ENCODE measurements around the gene BCL6. TPM values are rescaled to one million over a fixed set of nuclear protein-coding genes. Genes with fewer than 3 reads are reported as not detected.
A peak's percentile ranks its signal among the peaks of the same experiment; 100 is the strongest.

BCL6 gene
- polyA plus RNA-seq, 3 donors = 33.2 to 349 (median 34.9) TPM

DNA sequence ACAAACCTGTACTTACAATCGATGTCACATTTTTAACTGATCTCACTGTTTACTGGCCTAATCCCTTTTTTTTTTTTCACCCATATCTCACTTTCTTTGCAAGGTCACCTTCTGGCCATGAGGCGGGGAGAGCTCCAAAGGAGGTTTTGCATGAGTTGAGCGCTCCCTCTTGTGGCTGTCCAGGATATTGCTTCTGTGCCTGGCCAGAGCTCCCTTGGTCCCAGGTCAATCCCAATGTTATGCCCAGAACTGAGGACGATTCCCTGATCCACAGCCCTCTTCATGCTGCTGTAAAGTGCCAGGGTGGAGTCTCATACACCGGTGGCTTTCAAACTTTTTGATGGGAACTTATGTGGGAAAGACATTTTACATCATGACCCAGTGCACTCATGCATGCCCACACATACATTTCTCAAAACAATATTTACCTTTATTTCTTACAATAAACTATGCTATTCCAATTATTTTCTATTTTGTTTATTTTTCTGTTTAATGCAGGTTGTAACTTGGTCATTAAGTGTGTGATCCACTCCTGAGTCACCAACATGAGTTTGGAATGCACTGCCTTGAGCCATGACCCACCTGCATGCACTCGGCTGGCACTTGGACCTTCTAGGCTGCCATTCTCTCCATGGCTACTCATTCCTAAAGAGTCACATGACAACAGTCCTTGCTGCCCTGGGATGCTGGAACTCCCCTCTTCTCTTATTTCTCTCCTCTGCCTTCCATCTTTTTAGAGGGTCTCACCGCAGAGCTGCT is 65.5 kb downstream of the BCL6 start:
- H2AFZ ChIP-seq (ENCODE audit: insufficient read depth, low read depth, low read length, poor library complexity, severe bottlenecking) = no peak overlapping the region
- H3K79me2 ChIP-seq (ENCODE audit: insufficient read depth, low read length) = no peaks in the 10 kb centered on the region
- H3K27me3 ChIP-seq (ENCODE audit: control insufficient read depth in 2 of 2, insufficient read depth in 2 of 2, low read length in 2 of 2) = peaks cover 0 to 9% of the 10 kb centered on the region in 2 donors
- Mint-ChIP-seq H3K4me1 (peaks cover 2% of the 10 kb centered on the region), H3K9me3 (peaks cover 0 to 3% (median 2%) of the 10 kb centered on the region in 7 donors), H3K36me3 (no peaks in the 10 kb centered on the region), H3K4me3 (no peak overlapping the region), H3K27ac (no peak overlapping the region), H3K27me3 (ENCODE audit: low read depth in 3 of 3) (peaks cover 2 to 18% (median 11%) of the 10 kb centered on the region in 3 donors)
- H3K4me3 ChIP-seq (replicated peaks in 1 of 3; ENCODE audit: low read depth in 2 of 3, low read length in 3 of 3) = no peak overlapping the region
- no peak overlapping the region for H3K9ac ChIP-seq (ENCODE audit: insufficient read depth, low read length, poor library complexity, severe bottlenecking)
- TF ChIP-seq, protein P1, sequence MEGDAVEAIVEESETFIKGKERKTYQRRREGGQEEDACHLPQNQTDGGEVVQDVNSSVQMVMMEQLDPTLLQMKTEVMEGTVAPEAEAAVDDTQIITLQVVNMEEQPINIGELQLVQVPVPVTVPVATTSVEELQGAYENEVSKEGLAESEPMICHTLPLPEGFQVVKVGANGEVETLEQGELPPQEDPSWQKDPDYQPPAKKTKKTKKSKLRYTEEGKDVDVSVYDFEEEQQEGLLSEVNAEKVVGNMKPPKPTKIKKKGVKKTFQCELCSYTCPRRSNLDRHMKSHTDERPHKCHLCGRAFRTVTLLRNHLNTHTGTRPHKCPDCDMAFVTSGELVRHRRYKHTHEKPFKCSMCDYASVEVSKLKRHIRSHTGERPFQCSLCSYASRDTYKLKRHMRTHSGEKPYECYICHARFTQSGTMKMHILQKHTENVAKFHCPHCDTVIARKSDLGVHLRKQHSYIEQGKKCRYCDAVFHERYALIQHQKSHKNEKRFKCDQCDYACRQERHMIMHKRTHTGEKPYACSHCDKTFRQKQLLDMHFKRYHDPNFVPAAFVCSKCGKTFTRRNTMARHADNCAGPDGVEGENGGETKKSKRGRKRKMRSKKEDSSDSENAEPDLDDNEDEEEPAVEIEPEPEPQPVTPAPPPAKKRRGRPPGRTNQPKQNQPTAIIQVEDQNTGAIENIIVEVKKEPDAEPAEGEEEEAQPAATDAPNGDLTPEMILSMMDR (IDR thresholded peaks at IDR 0.05) = peak; percentile 94
- H3K36me3 ChIP-seq (replicated peaks in 1 of 2; ENCODE audit: control insufficient read depth in 1 of 2, insufficient read depth in 2 of 2, low read length in 2 of 2) = no peaks in the 10 kb centered on the region
- peak; percentile 36 to 57 (median 52) for DNase-seq
- intact Hi-C loops (cut with micrococcal nuclease) = loop anchor here (2.0 to 5.0 kb wide), 2 partner anchors 58 to 361 kb away; no protein-coding TSS in a partner anchor
- H4K20me1 ChIP-seq (ENCODE audit: insufficient read depth, low read length) = no peaks in the 10 kb centered on the region
- H3K4me1 ChIP-seq (ENCODE audit: control insufficient read depth in 1 of 2, insufficient read depth in 2 of 2, low read length in 2 of 2) = no peaks in the 10 kb centered on the region
- H3K4me2 ChIP-seq (replicated peaks; ENCODE audit: extremely low read depth, low read length, poor library complexity, severe bottlenecking) = no peak overlapping the region
- 22% methylated on average over 4 of the region's 7 CpGs for WGBS (ENCODE audit: insufficient coverage)
- no peak overlapping the region for H3K27ac ChIP-seq (ENCODE audit: low read depth in 1 of 2, low read length in 2 of 2)
- peaks cover under 1 to 1% of the 10 kb centered on the region in 2 donors for H3K9me3 ChIP-seq (replicated peaks in 1 of 2; ENCODE audit: control insufficient read depth in 1 of 2, insufficient read depth in 1 of 2, low read length in 2 of 2)

DNA sequence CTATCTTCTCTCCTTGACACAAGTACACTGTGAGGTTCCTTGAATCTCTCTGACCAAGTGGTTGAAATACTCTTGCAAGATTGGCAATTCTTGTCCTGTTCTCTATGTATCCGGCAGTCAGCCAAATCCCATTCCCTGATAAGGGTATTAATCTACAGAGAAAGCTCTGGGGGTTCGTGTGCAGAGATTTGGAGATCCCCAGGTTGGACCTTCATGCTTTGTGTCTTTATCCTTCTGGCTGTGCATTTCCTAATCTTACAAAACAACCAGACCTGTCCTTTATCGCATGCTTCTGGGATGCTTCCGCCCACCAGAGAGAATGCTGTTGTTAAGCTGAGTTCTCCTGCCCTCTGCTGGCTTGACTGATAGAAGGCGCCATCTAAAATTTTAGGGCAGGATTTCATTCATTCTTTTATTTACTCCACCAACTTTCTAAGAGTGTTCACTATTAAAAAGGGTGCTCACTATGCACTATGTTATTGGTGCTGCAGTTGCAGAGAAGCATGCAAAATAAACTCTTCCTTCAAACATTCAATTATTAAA is 66.5 kb downstream of the BCL6 start:
- Histone ChIP-seq H3K27ac (ENCODE audit: low read depth in 1 of 2, low read length in 2 of 2) (no peak overlapping the region), H3K4me3 (replicated peaks in 1 of 3; ENCODE audit: low read depth in 2 of 3, low read length in 3 of 3) (no peak overlapping the region), H2AFZ (ENCODE audit: insufficient read depth, low read depth, low read length, poor library complexity, severe bottlenecking) (no peak overlapping the region), H3K9me3 (replicated peaks in 1 of 2; ENCODE audit: control insufficient read depth in 1 of 2, insufficient read depth in 1 of 2, low read length in 2 of 2) (no peaks in the 10 kb centered on the region), H4K20me1 (ENCODE audit: insufficient read depth, low read length) (no peaks in the 10 kb centered on the region), H3K36me3 (replicated peaks in 1 of 2; ENCODE audit: control insufficient read depth in 1 of 2, insufficient read depth in 2 of 2, low read length in 2 of 2) (no peaks in the 10 kb centered on the region), H3K79me2 (ENCODE audit: insufficient read depth, low read length) (no peaks in the 10 kb centered on the region), H3K27me3 (ENCODE audit: control insufficient read depth in 2 of 2, insufficient read depth in 2 of 2, low read length in 2 of 2) (peaks cover 4 to 12% of the 10 kb centered on the region in 2 donors), H3K4me1 (ENCODE audit: control insufficient read depth in 1 of 2, insufficient read depth in 2 of 2, low read length in 2 of 2) (no peaks in the 10 kb centered on the region), H3K4me2 (replicated peaks; ENCODE audit: extremely low read depth, low read length, poor library complexity, severe bottlenecking) (no peak overlapping the region), H3K9ac (ENCODE audit: insufficient read depth, low read length, poor library complexity, severe bottlenecking) (no peak overlapping the region)
- Mint-ChIP-seq H3K27me3 (ENCODE audit: low read depth in 3 of 3) (peaks cover 9 to 26% (median 21%) of the 10 kb centered on the region in 3 donors), H3K9me3 (no peaks in the 10 kb centered on the region), H3K4me1 (peaks cover 2% of the 10 kb centered on the region), H3K36me3 (no peaks in the 10 kb centered on the region), H3K4me3 (no peak overlapping the region), H3K27ac (no peak overlapping the region)
- WGBS (ENCODE audit: insufficient coverage) = 17% methylated on average over 2 of the region's 5 CpGs
- intact Hi-C loops (cut with micrococcal nuclease) = loop anchor here (2.0 to 5.0 kb wide), 2 partner anchors 56 to 360 kb away; no protein-coding TSS in a partner anchor
- DNase-seq = peak in 1 of 3 donors; percentile 4
- TF ChIP-seq, protein P1 (IDR thresholded peaks at IDR 0.05) = no peak

Measured in CD14-positive monocyte (primary cell).